Measurements from ENCODE around the gene FXYD2.

GRCh38 chr11:117870103-117870952 lies 45.8 kb upstream of the FXYD2 start:
- TF ChIP-seq ELF4 (IDR thresholded peaks at IDR 0.05) (no peak), SP1 (IDR thresholded peaks at IDR 0.05) (no peak), HDGF (IDR thresholded peaks at IDR 0.05; ENCODE audit: borderline replicate concordance) (no peak), L3MBTL2 (conservative IDR thresholded peaks at IDR 0.05) (no peak), BHLHE40 (IDR thresholded peaks at IDR 0.05; ENCODE audit: borderline replicate concordance) (no peak), FOXM1 (IDR thresholded peaks at IDR 0.05; ENCODE audit: borderline replicate concordance) (no peak), ARNT (IDR thresholded peaks at IDR 0.05) (no peak), SUZ12 (IDR thresholded peaks at IDR 0.05) (no peak)
